ENCODE data around the gene CSMD2.
"Not testable (repeated sequence)": the region's sequence is repeated elsewhere in the genome, so short reads cannot be mapped to it uniquely, and the experiment has no call there.

The CSMD2 gene

DNA sequence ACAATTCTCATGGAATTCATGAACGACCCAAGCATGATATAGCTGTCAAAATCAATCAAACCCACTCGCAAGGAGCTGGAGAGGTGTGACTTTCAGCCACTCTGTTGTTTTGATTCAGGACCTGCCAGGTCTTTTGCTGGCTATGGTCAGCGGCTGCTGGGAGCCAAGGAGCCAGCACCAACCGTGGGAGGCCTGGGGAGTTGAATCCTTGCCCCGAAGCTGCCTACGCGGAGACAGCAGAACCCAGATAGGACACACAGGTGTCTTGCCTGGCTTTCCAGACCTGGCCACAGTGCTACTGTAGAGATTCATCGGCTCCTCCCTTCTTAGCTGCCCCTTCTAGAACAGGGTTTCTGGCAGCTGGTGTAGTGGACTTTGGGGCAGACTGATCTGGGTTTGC is 649.9 kb downstream of the CSMD2 start:
- DNase-seq: no peak

DNA sequence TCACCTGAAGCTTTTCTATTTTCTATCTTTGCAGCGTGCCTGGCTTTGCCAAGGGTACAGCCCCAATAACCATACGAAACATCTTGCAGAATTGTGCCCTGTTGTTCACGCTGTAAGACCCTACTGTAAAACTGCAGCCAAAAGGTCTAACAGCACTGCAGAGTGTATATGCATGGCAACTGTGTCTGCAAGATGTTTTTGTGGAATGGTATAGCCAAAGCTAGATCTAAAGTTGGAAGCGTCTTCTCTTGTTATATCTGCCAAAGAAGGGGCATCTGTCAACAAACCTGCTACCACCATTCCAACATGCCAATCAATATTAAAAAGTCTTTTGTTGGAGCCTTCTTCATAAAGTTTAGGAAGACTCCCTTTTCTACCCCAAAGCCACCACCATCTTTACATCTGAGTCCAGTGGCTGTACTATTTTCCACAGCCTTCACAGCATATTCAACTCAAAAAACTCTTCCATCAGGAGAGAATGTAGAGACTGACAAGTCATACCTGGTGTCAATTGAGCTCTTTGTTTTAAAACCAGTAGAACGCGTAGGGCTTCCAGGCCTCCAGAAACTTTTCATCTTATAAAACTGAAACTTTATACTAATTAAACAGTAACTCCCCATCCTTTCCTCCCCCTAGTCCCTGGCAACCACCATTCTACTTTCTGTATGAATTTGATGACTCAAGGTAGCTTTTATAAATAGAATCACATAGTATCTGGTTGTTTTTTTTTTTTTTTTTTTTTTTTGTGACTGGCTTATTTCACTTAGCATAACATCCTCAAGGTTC is 652.6 kb downstream of the CSMD2 start:
- no peak for DNase-seq

DNA sequence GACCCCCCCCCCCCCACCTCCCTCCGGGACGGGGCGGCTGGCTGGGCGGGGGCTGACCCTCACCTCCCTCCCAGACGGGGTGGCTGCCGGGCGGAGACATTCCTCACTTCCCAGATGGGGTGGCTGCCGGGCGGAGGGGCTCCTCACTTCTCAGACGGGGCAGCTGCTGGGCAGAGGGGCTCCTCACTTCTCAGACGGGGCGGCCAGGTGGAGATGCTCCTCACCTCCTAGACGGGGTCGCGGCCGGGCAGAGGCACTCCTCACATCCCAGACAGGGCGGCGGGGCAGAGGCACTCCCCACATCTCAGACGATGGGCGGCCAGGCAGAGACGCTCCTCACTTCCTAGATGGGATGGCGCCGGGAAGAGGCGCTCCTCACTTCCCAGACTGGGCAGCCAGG is 655.8 kb downstream of the CSMD2 start:
- not testable (repeated sequence) for DNase-seq

DNA sequence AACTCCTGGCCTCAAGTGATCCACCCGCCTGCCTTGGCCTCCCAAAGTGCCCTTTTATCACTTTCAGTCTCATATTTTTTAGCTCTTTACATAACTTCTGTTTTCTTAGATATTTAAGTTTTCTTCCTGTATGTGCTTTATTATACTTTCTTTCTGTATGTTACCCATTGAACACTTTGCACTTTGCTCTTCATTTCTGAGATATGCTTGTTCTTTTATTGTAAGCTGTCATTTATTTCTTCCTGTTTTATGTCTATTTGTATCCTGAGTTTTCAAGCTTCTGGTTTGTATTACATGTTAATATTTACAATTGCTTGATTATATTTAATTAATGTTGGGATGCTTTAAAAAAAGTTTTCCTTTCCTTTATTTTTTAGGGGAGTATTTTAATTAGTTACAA is 656.9 kb downstream of the CSMD2 start:
- DNase-seq: no peak

DNA sequence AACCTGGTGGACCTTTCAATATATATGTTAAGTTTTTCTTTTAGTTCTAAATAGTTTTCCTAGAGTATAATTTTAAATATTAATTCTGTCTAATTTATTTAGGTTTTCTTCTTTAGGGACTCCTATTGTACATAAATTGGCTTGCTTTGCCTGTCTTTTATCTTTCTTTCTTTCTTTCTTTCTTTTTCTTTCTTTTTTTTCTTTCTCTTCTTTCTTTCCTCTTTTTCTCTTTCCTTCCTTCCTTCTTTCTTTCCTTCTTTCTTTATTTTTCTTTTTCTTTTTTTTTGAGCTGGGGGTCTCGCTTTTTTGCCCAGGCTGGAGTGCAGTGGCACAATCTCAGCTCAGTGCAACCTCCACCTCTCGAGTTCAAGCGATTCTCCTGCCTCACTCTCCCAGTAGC is 657.4 kb downstream of the CSMD2 start:
- no peak for DNase-seq

DNA sequence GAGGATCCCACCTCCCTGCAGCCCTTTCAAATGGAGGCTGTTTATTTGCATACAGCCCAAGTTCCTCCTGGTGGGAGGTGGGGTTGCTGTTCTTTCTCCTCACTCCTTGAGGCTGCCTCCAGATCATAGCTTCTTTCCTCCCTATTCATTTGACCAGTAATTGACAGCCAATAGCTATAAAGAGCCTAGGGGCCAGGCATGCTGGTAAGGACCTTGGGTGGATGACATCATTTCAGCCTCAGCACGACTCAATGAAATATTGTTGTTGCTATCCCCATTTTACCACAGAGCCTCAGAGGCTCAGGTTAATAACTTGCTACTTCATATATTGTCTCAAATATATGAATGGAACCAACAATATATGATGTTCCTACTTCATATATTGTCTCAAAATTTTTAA is 661.5 kb downstream of the CSMD2 start:
- DNase-seq: no peak

DNA sequence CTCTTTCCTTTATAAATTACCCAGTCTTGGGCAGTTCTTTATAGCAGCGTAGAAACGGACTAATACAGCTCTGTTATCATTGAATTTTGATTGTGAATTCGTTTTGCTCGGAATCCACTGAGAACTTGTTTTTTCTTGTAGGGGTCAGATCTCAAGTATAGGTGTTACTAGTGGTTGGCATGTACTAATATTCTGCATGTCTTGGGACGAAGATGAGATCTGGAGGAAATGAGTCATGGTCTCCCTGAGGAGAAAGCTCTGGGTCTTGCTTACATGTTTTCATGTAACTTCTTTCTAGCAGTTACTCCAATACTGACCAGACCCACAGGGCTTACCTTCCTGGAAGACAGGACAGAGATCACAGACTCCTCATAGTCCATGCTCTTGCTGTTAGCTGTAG is 662.3 kb downstream of the CSMD2 start:
- DNase-seq: no peak

DNA sequence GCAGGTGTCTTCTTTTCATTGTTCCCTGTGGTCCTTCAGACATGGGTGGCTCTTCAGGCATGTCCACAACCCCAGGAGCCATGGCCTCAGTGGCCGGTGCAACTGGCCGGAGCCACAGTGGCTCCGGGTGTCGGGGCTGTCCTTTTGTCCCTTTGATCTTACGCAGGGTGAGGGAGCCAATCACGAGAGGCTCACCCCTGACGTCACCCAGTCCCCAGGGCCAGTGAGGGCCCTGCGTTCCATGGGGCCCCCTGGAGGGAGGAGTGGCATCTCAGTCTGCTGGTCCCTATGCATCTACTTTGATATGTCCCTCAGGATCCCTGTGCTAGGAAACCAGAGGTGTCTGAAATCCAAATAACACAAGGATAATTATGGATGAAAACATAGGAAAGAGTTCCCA is 663.3 kb downstream of the CSMD2 start:
- DNase-seq: no peak

DNA sequence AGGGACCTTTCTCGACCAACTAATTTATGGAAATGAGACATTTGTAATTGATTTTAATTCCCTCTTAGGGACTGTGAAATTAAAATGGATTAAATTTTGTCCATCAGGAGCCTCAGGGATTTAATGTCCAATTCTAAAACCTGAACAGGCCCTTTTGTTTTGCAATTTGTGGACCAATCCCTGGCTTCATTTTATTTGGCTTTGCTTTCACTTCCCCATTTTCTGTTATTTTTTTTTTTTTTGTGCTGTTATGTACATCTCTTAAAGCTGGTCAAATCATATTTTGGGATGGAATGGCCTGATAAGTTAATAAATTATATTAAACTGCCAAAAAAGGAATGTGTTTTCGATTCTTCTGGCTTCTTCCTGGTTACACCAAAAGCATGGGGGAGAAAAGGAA is 663.7 kb downstream of the CSMD2 start:
- DNase-seq: no peak

DNA sequence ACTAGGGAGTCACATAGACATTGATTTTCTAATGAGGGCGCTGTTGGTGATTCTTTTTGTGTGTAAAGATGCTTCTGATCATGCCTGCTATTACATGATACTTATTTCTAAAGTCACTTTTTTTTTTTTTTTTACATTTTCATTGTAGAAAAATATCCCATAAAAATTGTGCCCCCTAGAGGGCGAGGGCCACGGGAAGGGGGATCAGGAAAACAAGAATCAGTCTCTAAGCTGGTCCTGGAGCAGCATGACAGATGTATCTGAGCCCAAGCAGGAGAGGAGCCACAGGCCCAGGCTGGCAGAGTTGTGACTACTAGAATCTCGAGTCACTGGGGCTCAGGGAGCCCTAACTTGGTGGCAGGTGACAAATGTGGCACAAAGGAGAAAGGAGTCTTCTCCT is 664.5 kb downstream of the CSMD2 start:
- DNase-seq: no peak

DNA sequence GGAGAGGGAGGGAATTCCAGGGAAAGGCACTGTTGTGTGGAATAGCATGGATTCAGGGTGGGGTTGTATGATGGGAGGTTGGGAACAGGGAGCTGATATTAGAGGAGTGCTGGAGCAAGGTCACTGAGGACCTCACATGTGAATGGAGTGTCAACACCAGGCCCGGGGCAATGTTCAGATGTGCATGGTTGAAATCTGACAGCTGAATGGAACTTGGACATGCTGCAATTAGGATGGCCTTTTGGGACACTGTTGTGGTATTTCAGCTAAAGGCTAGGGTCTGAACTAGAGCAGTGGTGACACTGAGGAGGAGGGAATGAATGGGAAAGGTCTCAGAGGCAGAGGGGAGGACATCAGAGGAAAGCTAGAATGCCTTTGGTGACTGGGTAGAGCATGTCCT is 667.6 kb downstream of the CSMD2 start:
- DNase-seq: no peak

DNA sequence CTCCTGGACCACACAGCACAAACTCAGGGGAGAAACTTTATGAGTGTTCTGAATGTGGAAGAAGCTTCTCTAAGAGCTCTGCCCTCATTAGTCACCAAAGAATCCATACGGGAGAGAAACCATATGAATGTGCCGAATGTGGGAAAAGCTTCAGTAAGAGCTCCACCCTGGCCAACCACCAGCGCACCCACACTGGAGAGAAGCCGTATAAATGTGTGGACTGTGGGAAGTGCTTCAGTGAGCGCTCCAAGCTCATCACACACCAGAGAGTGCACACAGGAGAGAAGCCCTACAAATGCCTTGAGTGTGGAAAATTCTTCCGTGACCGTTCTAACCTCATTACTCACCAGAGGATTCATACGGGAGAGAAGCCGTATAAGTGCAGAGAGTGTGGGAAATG is 670.1 kb downstream of the CSMD2 start:
- no peak for DNase-seq

DNA sequence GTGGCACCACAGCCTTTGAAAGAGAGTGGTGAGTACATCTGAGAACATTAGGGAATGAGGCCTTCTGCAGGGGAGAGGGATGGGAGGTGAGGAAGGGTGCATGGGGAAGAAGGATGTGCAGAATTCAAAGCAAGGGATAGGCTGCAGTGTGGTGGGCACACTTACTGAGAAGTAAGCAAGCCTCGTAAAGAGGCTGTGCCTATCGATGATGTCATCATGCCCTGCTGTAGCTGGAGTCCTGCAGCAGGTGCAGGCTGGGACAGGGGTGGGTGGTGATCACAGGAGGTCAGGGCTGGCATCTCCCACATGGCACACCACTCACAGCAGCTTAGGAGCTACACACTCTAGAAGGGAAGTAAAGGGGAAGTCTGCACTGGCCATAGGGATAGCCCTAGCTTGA is 676.4 kb downstream of the CSMD2 start:
- no peak for DNase-seq

DNA sequence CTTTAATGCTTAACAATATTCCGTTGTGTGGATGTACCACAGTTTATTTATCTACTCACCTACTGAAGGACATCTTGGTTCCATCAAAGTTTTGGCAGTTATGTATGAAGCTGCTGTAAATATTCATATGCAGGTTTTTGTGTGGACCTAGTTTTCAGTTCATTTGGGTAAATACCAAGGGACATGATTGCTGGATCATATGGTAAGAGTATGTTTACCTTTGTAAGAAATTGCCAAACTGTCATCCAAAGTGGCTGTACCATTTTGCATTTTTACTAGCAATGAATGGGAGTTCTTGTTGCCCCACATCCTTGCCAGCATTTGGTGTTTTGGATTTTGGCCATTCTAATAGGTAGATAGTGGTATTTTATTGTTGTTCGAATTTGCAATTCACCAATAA is 682.6 kb downstream of the CSMD2 start:
- no peak for DNase-seq

DNA sequence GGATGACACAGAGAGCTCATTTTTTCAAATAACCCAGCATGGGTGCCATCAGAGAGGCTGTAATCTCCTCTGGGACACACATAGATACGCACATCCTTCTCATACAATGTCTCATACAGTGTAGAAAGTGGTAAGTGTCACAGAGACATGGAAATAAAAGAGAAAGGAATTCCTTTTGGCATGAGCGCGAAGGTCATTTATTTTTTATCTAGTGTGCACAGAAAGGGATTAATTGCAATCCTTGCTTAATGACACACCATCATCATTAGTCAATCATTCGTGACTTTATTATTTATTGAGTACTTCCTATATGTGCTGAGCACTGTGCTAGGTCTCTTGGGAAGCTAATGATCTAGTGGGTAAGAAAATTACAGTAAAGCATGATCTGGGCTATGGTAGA is 687.6 kb downstream of the CSMD2 start:
- DNase-seq: no peak

DNA sequence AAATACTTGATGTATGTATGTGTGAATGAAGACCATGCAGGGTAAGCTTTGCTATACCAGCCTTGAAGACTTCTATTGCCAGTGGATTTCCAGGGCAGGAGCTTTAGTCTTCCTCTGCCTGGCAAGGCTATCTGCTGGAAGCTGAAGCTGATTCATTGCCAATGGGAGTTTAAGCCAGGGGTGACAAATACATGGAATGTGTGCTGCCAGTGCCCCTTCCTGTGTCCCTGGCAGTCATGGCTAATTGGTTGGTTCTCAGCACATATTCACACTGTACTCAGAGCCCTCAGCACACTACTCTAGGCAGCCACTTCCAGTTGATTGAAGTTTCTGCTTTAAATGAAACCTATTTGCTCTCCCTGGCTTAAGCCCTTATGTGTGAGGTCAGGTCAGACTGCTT is 691.1 kb downstream of the CSMD2 start:
- DNase-seq: no peak

DNA sequence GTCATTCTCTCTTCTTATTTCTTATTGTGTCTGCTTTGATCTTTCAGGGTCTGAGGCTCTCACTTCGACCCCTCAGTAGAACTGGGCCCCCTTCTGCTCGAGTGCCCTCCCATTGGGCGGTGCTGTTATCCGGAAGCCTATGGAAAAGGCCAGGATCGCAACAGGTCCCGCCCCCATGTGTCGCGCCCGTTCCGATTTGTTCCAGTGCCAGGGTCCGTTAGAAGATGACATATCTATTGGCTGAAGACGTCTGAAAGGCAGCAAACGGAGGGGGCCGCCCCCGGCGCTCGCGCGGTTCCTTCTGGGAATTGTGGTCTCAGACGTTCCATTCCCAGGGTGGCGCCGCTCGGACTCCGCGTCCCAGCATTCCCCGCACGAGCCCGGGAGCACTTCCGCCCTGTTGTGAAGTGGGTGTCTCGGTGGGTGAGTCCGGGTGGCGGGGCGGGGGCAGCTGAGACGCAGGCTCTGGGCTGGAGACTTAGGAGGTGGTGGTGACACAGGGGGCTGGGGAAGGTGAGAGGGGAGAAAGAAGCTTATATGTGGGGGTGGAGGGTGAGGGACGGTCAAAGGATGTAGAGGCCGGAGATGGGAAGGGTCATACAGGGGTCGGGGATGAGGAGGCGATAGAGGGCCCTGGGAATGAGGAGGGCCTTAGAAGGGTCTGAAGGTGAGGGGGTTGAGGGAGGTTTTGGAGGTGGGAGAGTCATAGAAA is 692.6 kb downstream of the CSMD2 start, which contains the start of gene ZSCAN20:
ZSCAN20 (plus strand) TSS at position 377 of the 712 bp plus-strand sequence. CDS start 6,644 bp downstream, outside the sequence.
- DNase-seq: peak; percentile 89

DNA sequence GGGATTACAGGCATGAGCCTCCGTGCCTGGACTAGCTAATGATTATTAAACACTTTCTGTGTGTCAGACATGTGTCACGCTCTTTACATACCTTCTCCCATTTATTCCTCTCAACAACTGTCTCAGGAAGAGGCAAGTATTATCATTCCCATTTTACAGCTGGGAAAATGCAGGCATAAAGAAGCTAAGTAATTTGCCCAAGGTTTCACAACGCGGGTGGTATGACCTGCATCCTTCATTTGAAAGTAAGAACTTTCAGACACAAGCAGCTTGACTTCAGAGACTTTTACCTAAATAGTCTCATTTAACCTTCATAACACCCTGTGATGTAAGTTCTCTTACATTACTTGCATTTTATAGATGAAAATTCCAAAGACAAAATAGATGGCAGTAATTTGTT is 693.6 kb downstream of the CSMD2 start:
- no peak for DNase-seq

DNA sequence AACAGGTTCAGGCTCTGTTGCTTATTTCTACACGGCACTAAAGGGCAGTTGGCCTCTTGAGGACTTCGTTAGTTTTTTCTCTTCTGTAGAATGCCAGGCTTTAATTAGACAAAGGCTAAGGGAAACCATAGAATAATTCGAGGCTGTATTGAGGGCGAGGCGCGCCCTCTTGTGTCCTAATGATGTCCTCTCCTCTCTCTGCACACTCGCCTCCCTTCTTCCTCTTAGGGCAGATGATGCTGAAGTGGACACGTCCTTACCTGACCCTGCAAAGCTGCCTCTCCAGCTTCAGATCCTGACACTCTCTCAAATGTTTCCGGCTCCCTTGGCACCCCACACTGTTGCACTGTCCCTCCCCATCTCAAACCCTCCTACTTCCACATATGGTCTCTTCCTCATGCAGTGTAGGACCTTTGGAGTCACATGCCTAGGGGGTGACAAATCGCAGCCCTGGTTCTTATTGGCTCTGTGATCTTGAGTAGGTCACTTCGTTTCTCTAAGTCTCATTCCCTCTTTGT is 694.5 kb downstream of the CSMD2 start:
- peak; percentile 38 for DNase-seq

DNA sequence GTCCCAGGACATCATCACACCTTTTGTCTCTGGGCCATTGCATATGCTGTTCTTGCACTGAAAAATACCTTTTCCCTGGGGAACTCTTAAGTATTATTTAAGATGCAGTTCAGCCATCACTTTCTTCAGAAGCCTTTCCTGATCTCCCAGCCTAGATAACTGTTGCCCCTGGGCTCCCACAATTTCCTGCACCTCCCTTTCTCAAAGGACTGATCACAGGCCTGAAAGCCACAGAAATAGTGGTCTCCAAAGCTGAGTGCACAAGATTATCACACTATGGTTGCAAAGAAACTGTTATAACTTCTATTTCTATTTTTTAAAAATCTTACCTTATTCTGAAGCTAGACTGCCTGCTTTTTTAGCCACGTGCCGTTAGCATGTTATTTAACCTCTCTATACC is 695.3 kb downstream of the CSMD2 start:
- no peak for DNase-seq

DNA sequence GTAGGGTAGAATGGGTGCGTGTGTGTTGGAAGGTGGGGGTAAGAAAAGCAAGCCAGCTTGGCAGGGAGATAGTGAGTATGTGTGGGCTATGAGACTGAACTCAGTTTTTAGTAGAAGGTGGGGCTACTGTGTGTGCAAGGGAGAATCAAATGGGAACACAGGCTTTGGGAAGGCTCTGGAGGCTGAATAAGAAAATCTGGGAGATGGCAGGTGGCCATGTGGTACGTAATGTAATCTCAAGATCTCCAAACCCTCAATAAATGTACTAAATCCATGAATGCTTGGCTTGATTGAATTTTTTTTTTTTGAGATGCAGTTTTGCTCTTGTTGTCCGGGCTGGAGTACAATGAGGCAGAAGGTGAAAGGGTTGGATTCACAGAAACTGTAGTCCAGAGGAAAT is 696.1 kb downstream of the CSMD2 start:
- DNase-seq: no peak

DNA sequence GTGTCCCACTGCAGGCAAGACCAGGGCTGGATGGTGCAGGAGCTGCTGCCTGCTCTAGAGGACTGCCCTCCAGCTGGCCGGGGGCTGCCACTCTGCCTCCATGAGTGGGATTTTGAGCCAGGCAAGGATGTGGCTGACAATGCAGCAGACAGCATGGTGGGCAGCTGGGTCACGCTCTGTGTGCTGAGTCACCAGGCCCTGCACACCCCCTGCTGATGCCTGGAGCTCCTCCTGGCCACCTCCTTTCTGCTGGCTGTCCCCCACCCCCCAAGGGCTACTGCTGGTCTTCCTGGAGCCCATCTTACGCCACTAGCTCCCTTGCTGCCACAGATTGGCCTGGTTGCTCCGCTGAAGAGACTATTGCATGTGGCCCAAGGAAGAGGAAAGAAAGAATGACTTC is 696.5 kb downstream of the CSMD2 start:
- no peak for DNase-seq

DNA sequence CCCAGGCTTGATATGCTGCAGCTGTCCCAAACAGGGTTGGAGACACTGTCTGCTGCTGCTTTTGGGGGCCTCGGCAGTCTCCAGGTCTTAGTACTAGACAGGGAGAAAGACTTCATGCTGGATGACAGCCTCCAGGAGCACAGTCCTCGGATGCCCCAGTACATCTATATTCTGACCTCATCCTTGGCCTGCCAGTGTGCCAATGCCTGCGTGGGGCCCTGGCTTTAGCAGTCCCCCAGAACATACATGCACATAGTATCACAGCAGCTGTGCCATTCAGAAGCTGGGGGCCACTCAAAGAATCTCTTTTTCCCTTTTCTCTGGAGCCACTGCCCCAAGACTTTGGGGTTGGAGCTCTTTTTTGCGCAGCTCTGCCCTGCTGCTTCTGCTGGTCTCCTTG is 697.0 kb downstream of the CSMD2 start:
- DNase-seq: no peak

DNA sequence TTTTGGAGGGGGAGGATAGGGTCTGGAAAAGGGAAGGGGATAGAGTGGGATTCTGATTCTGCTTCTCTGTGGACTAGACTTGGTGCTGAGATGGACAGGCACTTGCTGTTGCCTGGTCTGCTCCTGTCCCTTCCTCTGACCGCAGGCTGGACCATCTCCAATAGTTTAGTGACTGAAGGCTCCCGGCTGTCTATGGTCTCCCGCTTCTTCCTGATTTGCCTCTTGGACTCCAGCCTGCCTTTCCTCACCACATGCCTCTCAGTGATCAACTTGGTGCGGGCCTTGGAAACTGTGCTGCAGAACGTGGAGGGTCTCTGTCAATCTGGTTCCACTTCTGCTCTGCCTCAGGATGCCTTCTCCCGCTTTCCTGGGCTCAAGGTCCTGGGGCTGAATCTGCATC is 698.9 kb downstream of the CSMD2 start:
- DNase-seq: no peak
